ENCODE data around the gene KRT3.
A peak's percentile ranks its signal among the peaks of the same experiment; 100 is the strongest.
"Not testable (repeated sequence)": the region's sequence is repeated elsewhere in the genome, so short reads cannot be mapped to it uniquely, and the experiment has no call there.

KRT3 gene

GRCh38 chr12:52756281-52756960 is 39.5 kb downstream of the KRT3 start:
- DNase-seq: no peak

GRCh38 chr12:52755533-52755932 is 40.4 kb downstream of the KRT3 start:
- DNase-seq: no peak

- no peak for DNase-seq
Measured at GRCh38 chr12:52754135-52754534, 41.8 kb downstream of the KRT3 start.

GRCh38 chr12:52753283-52753682 is 42.6 kb downstream of the KRT3 start:
- no peak for DNase-seq

GRCh38 chr12:52752516-52752915 is 43.4 kb downstream of the KRT3 start:
- DNase-seq: no peak

GRCh38 chr12:52751795-52752194 is 44.1 kb downstream of the KRT3 start:
- no peak for DNase-seq

- not testable (repeated sequence) for DNase-seq
Measured at GRCh38 chr12:52750532-52750931, 45.4 kb downstream of the KRT3 start.

GRCh38 chr12:52749827-52750226 is 46.1 kb downstream of the KRT3 start:
- no peak for DNase-seq

- DNase-seq: no peak
Measured at GRCh38 chr12:52748578-52748977, 47.3 kb downstream of the KRT3 start.

- DNase-seq: no peak
Measured at GRCh38 chr12:52745554-52745953, 50.4 kb downstream of the KRT3 start.

- DNase-seq: no peak
Measured at GRCh38 chr12:52744493-52745156, 51.3 kb downstream of the KRT3 start.

GRCh38 chr12:52742822-52743457 is 53.0 kb downstream of the KRT3 start:
- no peak for DNase-seq

- DNase-seq: no peak
Measured at GRCh38 chr12:52742196-52742580, 53.7 kb downstream of the KRT3 start.

GRCh38 chr12:52741375-52742195 is 54.3 kb downstream of the KRT3 start:
- peak; percentile 63 for DNase-seq

- no peak for DNase-seq
Measured at GRCh38 chr12:52740584-52740983, 55.3 kb downstream of the KRT3 start.

- no peak for DNase-seq
Measured at GRCh38 chr12:52739963-52740362, 56.0 kb downstream of the KRT3 start.

Data from activated CD4-positive, alpha-beta T cell treated with anti-CD3 and anti-CD28 coated beads, Interleukin-2, amount 50 U/mL, for 1 hour (primary cell).